Middle frontal gyrus (tissue), 1 donor: ENCODE results near the gene MMP24.
"Not testable (repeated sequence)": the region's sequence is repeated elsewhere in the genome, so short reads cannot be mapped to it uniquely, and the experiment has no call there.

Experiments
- DNase-seq: peaks from one replicate; pipeline ENCODE4 v3.0.0-alpha.2; 2015; ENCODE audit warnings: low spot score; ENCODE audit errors: extremely low spot score

Gene MMP24

DNA sequence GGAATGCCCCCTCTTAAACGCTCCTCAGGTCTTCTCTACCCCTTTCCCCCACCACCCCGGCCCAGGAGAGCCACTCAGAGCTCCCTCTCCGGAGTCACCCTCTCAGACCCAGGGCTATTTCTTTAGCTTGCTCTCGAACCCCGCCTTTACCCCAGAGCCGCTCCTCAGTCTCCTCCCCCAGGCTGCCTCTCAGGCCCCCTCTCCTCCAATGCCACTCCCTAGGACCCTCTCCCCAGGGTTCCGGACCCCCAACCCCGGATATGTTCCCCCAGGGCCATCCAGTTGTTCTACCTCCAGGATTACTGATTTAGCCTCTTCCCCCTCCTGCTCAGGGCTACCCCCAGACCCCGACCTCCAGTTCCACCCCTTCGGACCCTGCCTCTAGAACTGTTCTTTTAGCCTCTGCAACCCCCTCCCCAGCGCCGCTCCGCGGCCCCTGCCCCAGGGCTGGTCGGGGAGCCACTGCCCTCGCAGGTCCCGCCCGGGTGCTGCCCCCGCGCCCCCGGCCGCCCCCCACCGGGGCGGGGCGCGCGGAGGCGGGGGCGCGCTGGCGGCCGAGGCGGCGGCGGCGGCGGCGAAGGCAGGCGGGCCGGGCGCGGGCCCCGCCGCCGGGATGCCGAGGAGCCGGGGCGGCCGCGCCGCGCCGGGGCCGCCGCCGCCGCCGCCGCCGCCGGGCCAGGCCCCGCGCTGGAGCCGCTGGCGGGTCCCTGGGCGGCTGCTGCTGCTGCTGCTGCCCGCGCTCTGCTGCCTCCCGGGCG, at the start of gene MMP24:
Gene MMP24 (plus strand): TSS at position 565 of the 758 bp plus-strand sequence. CDS start 49 bp downstream, at position 614.
- DNase-seq: no peak

DNA sequence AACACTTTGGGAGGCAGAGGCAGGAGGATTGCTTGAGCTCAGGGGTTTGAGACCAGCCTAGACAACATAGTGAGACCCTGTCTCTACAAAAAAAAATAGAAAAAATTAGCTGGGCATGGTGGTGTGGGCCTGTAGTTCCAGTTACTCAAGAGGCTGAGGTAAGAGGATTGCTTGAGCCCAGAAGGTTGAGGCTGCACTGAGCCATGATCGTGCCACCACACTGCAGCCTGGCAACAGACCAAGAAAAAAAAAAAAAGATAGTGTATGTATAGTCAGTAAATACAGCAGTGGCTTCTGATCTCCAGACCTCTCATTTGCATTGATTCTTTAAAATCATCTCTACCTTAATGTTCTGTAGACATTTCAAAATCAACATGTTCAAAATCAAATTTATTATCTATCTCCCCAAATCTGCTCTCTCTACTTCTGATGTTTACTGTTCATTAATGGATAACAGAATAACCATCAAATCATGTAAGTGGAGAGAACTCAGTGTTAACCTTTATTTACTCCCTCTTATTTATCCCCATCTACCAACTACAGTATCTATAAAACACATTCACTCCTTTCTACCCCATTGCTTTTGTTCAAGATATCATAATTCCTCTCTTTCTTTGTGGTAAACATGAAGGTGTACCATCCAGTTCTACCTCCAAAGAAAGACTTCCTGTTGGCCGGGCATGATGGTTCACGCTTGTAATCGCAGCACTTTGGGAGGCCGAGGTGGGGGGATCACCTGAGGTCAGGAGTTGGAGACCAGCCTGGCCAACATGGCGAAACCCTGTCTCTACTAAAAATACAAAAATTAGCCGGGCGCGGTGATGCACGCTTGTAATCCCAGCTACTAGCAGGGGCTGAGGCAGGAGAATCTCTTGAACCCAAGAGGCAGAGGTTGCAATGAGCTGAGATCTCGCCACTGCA, 46.9 kb upstream of the MMP24 start:
- DNase-seq: no peak

DNA sequence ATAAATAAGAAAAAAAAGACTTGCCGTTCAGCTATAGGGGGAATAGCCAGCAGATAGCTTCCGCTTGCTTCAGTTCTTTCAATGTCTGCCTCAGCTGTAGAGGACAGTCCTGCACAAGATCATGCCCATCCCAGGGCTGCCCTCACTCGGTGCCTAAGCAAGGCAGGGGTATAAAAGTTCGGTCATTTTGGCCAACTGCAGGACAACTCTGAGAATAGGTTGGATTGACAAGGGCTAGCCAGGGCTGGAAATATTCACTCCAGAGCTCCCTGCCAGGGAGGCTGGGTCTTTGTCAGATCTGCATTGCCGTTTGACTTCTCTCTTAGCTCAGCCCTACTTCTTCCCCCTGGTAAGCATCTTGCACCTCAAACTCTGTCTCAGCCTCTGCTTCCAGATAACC, 46.2 kb upstream of the MMP24 start:
- no peak for DNase-seq

DNA sequence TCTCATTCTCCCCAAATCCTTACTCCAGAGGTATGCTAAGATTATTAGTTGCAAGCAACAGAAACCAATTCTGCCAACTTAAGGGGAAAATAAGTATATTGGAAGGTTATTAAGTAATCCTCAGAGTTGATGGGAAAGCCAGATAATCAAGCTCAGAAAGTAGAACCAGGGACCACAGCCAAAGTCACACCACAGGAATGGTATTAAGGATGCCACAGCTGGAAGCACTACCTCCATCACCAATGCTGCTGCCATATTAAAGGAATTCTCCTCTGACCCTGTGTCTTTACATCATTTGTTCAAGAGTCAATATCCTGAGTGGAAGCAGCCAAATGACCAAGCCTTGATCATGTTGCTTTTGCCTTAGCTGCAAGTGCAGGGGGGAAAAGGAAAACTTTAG, 44.8 kb upstream of the MMP24 start:
- DNase-seq: no peak

DNA sequence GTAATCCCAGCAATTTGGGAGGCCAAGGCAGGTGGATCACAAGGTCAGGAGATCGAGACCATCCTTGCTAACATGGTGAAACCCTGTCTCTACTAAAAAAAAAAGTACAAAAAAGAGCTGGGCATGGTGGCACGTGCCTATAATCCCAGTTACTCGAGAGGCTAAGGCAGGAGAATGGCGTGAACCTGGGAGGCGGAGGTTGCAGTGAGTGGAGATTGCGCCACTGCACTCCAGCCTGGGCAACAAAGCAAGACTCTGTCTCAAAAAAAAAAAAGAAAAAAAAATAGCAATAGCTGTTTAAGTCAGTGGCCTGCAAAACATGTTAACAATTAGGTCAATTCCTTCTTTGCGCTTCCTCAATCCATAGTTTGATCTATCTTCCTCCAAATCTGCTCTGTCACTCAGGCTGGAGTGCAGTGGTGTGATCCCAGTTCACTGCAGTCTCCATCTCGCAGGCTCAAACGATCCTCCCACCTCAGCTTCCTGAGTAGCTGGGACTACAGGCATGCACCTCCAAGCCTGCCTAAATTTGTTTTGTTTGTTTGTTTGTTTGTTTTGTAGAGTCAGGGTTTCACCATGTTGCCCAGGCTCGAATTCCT, 39.7 kb upstream of the MMP24 start:
- not testable (repeated sequence) for DNase-seq

DNA sequence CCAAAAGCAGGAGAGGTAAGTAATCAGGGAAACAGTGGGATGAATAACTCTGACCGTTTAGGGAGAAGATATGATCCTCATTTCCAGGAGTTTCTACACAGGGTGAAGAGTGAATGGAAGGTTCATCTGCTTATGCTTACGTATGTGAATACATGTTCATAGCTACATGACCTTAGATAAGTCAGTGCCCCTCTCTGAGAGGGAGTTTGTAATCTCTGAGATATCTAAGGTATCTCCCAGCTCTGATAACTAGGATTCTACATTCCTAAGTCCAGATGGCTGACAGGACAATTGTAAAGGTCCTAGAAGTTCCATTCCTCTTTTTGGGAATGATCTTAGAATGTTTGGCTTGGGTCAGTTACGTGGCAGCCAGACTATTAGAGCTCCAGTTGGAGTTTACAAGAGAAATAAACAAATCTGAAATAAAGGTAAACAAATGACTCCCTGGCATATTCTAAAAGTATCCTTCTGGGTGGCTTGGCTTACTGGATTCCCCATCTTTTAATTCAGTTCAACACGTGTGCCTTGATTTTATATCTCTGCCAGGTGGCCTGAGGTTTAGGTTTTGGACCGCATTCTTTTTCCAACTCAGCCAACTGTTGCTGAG, 38.8 kb upstream of the MMP24 start:
- no peak for DNase-seq

DNA sequence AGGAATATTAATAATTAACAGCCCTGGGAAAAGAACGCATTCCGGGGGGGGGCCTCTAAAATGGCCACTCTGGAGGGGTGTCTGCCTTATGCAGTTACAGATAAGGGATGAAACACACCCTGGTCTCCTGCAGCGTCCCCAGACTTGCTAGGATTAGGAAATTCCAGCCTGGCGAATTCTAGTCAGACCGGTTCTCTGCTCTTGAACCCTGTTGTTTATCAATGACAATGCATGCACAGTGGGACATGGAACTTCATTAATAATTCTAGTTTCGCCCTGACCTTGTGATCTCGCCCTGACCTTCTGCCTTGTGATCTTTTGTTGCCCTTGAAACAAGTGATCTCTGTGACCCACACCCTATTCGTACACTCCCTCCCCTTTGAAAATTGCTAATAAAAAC, 37.3 kb upstream of the MMP24 start:
- not testable (repeated sequence) for DNase-seq

DNA sequence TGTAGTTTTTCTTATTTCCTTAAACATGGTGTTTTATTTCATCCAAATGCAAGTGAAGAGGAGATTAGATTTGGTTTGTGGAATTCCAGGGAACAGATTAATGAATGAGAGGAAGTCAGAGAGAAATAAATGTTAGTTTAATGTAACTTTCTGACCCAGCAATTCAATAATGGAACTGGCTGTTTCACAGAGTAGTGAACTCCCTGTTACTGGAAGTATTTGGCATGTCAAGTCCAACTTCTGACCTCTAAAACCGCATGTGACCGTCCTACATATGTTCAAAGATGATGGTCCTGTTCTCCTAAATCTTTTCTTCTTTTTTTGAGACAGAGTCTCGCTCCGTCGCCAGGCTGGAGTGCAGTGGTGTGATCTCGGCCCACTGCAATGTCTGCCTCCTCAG, 35.9 kb upstream of the MMP24 start:
- no peak for DNase-seq

DNA sequence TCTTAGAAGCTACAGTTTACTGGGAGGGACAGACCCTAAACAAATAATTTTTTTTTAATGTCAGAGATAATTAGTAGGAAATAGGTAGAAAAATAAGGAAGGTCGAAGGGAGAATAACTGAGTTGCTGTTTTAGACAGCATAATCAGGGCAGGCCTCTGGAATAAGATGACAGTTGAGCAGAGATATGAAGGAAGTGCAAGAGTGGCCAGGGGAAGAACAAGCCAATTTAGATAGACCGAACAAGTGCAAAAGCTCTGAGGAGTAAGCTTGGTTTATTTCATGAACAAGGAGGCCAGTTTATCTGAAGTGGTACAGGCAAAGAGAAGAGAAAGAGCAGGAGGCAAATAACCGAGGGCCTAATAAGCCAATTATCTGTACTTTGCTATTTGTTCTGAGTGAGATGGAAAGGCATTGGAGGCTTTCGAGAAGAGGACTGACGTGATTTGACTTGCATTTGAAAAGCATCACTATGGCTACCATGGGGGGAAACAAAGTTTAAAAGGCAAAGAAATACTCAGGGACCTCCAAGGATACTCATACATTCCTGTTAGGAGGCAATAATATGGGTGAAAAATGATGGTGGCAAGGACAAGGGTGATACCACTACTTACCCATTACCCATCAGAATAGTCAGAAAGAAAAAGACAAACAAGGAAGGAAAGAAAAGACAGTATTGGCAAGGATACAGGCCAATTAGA, 34.9 kb upstream of the MMP24 start:
- no peak for DNase-seq

DNA sequence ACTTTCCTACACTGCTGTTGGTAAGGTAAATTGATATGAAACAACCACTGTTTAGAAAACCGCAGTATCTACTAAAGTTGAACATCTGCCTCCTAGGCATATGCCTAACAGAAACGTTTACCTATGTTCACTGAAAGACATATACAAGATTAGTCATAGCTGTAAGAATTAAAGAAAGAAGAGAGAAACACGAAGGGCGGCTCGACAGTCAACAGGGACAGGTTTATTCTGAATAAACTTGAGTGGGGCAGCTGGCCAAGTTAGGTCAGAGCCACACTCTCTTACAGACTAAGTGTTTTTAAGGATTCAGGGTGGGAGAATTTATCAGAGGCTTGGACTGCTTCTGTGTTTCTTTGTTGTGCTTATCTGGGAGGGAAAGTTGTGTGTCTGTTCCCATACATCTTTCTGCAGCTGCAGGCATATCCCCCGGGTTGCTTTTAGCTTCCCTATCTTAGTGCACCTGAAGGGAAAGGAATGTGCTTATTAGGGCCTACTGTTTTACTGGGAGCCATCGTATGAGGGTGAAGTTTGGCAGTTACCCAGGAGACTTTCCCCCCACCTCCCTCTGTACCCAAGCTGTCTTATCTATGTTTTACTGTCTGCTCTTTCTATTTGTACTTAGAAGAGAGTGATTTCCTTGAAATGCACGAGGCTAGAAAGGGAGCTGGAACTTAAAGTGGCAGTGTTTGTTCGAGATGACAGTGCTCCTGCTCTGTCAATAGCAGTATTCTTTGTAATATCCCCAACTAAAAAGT, 34.2 kb upstream of the MMP24 start:
- DNase-seq: no peak

DNA sequence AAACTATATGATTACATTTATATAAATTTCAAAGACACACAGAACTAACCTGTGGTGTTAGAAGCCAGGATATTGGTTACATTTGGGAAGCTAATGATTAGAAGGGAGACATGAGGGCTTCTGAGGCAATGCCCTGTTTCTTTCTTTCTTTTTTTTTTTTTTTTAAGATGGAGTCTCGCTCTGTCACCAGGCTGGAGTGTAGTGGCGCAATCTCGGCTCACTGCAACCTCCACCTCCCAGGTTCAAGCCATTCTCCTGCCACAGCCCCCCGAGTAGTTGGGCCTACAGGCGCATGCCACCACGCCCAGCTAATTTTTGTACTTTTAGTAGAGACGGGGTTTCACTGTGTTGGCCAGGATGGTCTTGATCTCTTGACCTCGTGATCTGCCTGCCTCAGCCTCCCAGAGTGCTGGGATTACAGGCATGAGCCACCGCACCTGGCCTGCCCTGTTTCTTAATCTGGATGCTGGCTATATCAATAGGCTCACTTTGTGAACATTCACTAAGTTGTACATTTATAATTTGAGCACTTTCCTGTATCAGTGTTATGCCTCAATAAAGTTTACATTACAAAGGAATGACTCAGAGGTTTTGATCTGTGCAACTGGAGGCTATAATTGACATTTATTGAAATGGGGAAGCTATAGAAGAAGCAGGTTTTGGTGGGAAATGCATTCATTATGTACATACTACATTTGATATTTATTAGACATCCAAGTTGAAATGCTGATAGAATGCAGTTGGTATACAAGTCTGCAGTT, 33.3 kb upstream of the MMP24 start:
- DNase-seq: not testable (repeated sequence)

DNA sequence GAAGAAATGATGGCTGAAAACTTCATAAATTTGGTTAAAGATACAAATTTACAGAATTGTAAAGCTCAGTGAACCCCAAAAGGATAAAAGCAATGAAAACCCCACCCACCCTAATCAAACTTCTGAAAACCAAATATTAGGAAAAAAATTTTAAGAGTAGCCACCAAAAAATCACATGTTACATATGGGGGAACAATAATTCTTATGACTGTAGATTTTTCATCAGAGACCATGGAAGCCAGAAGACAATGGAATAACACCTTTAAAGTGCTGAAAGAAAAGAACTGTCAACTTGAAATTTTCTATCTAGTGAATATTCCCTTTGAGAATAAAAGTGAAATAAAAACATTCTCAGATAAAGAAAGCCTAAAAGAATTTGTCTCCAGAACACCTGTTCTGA, 30.2 kb upstream of the MMP24 start:
- DNase-seq: no peak

DNA sequence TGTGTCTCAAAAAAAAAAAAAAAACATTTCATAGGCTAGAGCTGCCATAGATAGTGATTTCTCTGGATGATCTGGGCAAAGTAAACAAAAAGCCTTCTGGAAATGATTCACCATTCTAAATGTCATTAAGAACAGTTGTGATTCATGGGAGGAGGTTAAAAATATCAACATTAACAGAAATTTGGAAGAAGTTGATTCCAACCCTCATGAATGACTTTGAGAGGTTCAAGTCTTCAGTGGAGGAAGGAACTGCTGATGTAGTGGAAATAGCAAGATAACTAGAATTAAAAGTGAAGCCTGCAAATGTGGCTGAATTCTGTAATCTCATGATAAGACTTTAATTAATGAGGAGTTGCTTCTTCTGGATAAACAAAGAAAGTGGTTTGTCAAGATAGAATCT, 26.8 kb upstream of the MMP24 start:
- no peak for DNase-seq

DNA sequence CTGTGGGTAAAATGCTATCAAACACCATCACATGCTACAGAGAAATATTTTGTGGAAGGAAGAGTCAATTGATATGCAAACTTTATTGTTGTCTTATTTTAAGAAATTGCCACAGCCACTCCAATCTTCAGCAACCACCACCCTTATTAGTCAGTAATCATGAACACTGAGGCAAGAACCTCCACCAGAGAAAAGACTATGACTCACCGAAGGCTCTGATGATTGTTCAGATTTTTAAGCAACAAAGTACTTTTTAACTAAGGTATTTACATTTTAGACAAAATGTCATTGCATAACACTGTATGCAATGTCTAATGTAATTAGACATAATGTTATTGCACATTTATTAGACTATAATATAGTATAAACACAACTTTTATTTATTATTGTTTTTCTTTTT, 26.2 kb upstream of the MMP24 start:
- DNase-seq: no peak

DNA sequence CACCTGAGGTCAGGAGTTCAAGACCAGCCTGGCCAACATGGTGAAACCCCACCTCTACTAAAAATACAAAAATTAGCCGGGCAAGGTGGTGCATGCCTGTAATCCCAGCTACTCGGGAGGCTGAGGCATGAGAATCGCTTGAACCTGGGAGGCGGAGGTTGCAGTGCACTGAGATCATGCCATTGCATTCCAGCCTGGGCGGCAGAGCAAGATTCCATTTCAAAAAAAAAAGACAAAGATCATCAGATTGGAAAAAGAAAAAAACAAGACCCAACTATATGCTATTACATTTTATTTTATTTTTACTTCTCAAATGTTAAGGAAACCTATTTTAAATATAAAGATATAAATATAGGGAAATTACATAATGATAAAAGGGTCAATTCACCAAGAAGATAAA, 25.0 kb upstream of the MMP24 start:
- not testable (repeated sequence) for DNase-seq

DNA sequence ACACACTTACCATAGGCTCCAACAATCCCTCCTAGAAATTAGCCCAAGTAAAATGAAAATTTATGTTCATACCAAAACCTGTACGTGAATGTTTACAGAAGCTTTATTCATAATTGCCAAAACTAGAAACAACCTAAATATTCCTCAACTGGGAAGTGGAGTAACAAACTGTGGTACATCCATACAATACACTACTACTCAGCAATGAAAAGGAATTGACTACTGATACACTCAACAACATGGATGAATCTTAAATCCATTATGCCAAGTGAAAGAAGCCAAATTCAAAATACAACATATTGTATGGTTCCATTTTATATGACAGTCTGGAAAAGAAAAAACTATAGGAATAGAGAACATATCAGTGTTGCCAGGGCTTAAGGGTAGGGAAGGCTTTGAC, 19.7 kb upstream of the MMP24 start:
- DNase-seq: no peak

DNA sequence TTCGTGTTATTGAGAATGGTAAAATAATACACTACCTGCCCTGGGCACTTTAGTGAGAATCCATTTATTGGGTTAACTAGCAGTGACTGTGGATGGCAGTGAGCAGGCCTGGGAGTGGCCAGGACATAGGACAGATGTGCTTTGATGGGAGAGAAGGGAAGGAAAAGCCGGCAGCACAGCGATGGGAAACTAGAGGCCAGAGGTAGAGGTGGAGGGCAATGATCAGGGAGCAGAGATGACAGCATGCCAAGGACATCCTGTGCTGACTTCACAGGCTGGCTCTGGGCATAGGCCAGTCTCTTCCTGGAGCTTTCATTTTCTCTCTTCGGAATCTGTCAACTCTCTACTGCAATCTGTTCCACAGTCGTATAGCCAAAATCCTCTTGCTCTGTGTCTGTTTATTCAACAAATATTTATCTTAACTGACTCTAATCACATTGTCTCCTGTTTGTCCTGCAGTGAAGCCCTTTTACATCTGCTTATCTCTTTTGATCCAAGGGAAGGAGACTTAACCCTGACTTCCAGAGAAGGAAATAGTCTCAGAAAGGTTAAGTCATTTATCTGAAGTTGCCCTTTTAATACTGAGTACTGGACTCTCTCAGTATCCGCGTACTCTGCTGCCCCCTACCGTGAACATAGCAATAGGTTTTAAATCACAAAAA, 18.4 kb upstream of the MMP24 start:
- DNase-seq: peak; percentile 37

DNA sequence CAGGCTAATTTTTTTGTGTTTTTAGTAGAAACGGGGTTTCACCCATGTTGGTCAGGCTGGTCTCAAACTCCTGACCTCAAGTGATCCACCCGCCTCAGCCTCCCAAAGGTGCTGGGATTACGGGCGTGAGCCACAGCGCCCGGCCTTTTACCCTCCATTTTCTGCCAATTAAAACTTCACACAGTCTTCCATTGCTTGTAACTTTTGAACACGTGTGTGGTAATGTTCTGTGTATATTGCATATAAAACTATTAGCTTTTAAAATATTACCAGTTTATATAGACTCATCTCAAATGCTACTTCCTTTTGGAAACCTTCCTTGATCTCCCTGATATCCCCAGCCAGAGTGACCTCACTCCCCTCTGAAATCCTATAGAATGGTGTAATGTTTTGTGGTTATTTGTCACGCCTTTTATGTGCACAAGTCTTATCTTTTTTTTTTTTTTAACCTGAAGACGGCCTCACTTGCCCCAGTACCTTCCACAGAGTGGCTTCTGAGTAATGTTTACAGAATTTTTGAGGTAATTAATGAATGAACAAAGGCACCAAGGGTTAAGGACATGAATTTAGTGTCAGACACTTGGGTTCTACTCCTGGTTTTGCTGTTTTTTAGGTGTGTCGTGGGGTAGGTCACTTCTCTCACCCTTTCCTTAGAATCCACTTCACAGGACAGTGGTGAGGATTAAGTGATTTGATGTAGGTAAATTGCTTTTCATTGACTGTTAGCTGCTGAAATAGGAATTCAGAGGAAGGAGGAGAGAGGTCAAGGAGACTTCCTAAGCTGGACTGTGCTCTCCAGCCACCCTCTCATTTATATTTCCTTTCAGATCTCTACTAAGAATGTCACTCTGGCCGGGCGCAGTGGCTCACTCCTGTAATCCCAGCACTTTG, 11.2 kb upstream of the MMP24 start:
- no peak for DNase-seq
